ENCODE data around the gene ENPP1. TPM values are rescaled to one million over a fixed set of nuclear protein-coding genes. Genes with fewer than 3 reads are reported as not detected.
A peak's percentile ranks its signal among the peaks of the same experiment; 100 is the strongest.

ENPP1 gene
- total RNA-seq, 3 donors from 2014 or later, result 51.2 to 53.8 (median 51.5) TPM

DNA sequence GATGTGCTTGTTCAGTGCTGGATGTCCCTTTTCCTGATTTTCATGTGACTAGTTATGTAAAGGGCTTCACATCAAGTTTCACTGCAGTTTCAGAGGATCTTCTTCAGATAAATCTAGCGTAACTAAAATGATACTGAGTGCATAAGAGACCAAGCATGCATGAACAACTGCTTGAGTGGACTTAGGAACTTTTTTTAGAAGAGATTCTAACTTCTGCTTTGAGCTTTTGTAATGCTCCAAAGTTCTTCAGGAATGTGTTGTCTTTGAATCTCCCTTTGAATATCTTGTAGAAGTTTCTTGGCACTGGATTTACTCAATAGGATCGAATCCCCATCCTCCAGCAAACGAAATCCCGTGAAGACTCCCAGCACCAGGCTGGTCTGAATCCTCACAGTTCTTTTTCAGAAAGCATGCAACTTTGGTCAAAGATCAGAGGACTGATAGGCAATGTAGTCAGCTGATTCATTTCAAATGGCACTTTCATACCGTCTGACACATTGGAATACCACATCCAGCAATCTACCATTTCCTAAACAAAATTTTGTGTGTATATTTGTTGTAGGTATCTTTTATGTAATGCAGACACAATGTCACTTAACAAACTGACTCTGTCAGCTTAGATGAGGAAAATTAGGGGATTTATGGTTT lies 33.2 kb downstream of the ENPP1 start:
- Histone ChIP-seq H3K4me3 (no peak overlapping the region), H3K36me3 (no peaks in the 10 kb centered on the region), H3K9me3 (no peaks in the 10 kb centered on the region), H3K27me3 (no peaks in the 10 kb centered on the region), H3K4me1 (no peaks in the 10 kb centered on the region), H3K27ac (no peak overlapping the region)
- DNase-seq (ENCODE audit: low spot score in 2 of 2), result no peak
- intact Hi-C loops (cut with DNase I; ENCODE audit: low total_unique reads), result no loop called here
- TF ChIP-seq POLR2A (IDR thresholded peaks at IDR 0.05), result no peak
- TF ChIP-seq POLR2AphosphoS5 (IDR thresholded peaks at IDR 0.05), result no peak

DNA sequence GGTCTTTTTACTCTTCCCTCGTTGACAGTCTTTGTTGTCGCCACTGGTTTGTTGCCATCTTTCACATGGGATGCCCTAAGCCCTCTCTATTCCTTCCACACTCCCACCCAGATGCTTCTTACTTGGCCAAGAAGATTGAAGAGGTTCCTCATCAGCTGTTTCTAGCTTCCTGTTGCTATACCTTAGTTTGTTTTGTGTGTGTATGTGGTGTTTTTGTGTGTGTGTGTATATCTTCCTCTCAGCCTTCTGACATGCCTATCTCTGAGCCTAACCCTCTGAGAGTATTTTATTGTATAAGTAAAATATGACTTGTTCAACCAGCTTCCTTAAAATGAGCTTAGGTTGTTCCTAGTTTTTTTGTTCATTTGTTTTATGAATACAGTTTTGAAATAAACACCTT lies 35.9 kb downstream of the ENPP1 start:
- Histone ChIP-seq H3K27ac (peak overlapping the region in 1 of 2 donors; percentile 27), H3K36me3 (no peaks in the 10 kb centered on the region), H3K9me3 (no peaks in the 10 kb centered on the region), H3K4me3 (no peak overlapping the region), H3K4me1 (no peaks in the 10 kb centered on the region), H3K27me3 (no peaks in the 10 kb centered on the region)
- DNase-seq (ENCODE audit: low spot score in 2 of 2), result no peak
- intact Hi-C loops (cut with DNase I; ENCODE audit: low total_unique reads), result no loop called here
- TF ChIP-seq POLR2A (IDR thresholded peaks at IDR 0.05) (no peak), POLR2AphosphoS5 (IDR thresholded peaks at IDR 0.05) (no peak), CTCF (IDR thresholded peaks at IDR 0.05) (no peak)

DNA sequence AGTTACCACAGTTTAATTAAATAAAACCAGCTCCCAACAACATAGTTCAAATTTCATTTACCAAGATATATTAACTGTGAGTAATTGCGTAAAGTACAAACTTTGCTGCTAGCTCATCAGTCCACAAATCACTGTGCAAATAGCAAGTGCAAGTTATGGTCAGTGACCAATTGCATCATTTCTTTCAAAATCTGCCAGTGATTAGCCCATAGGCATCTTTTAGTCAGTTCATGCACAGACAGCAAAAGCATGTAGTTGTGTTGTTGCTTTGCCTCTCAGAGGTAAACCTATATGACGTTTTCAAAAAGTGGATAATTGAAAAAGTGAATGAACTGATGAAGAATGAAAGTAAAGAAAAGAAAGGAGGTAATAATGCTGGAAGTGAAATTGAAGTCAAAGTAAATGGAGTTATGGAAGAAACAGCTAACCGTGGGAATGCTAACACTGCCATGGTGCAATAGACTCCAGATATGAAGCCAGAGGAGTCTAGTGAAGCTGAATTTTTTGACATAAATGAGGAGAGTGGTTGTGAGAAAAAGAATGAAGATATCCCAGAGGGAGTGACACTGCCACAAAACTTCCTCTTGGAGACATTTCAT lies 36.5 kb downstream of the ENPP1 start:
- Histone ChIP-seq H3K27me3 (no peaks in the 10 kb centered on the region), H3K36me3 (no peaks in the 10 kb centered on the region), H3K4me3 (peak overlapping the region in 1 of 3 donors; percentile 29), H3K9me3 (no peaks in the 10 kb centered on the region), H3K4me1 (no peaks in the 10 kb centered on the region), H3K27ac (no peak overlapping the region)
- intact Hi-C loops (cut with DNase I; ENCODE audit: low total_unique reads), result no loop called here
- no peak for TF ChIP-seq POLR2AphosphoS5 (IDR thresholded peaks at IDR 0.05)
- TF ChIP-seq CTCF (IDR thresholded peaks at IDR 0.05), result no peak
- no peak for TF ChIP-seq POLR2A (IDR thresholded peaks at IDR 0.05)
- DNase-seq (ENCODE audit: low spot score in 2 of 2), result no peak

- Histone ChIP-seq H3K36me3 (no peaks in the 10 kb centered on the region), H3K27me3 (no peaks in the 10 kb centered on the region), H3K9me3 (no peaks in the 10 kb centered on the region), H3K27ac (no peak overlapping the region), H3K4me3 (peak overlapping the region in 1 of 3 donors; percentile 46), H3K4me1 (no peaks in the 10 kb centered on the region)
- TF ChIP-seq POLR2A (IDR thresholded peaks at IDR 0.05) (no peak), CTCF (IDR thresholded peaks at IDR 0.05) (no peak), POLR2AphosphoS5 (IDR thresholded peaks at IDR 0.05) (no peak)
- intact Hi-C loops (cut with DNase I; ENCODE audit: low total_unique reads), result no loop called here
- DNase-seq (ENCODE audit: low spot score in 2 of 2), result no peak
Measured at GRCh38 chr6:131846023-131846663, 38.3 kb downstream of the ENPP1 start.

GRCh38 chr6:131846905-131847304 lies 39.1 kb downstream of the ENPP1 start:
- Histone ChIP-seq H3K27ac (no peak overlapping the region), H3K4me3 (peak overlapping the region in 1 of 3 donors; percentile 46), H3K27me3 (no peaks in the 10 kb centered on the region), H3K9me3 (no peaks in the 10 kb centered on the region), H3K36me3 (no peaks in the 10 kb centered on the region), H3K4me1 (no peaks in the 10 kb centered on the region)
- intact Hi-C loops (cut with DNase I; ENCODE audit: low total_unique reads), result no loop called here
- no peak for TF ChIP-seq CTCF (IDR thresholded peaks at IDR 0.05)
- no peak for TF ChIP-seq POLR2AphosphoS5 (IDR thresholded peaks at IDR 0.05)
- TF ChIP-seq POLR2A (IDR thresholded peaks at IDR 0.05), result no peak
- DNase-seq (ENCODE audit: low spot score in 2 of 2), result no peak
